OCI-LY7 (cell line): ENCODE measurements around the gene CHRNG. TPM values are rescaled to one million over a fixed set of nuclear protein-coding genes. Genes with fewer than 3 reads are reported as not detected.

ENCODE experiments used
- BruUV-seq: library from RNA; stranded (reverse); fragments of 400-500 nt; replicated peaks from 2 replicates; lab custom pipeline; 2021; lab: Mats Ljungman, UMichigan
- CTCF ChIA-PET: fragments of 300-600 bp; sonication (Branson Sonifier 250); formaldehyde crosslinking; loops from one replicate; lab custom pipeline; 2022; ENCODE audit warnings: antibody characterized with exemption; ENCODE audit not compliant: unreplicated experiment; lab: Charles Lee
- POLR2A ChIA-PET: fragments of 300-600 bp; sonication (Branson Sonifier 250); formaldehyde crosslinking; loops from one replicate; lab custom pipeline; 2022; ENCODE audit warnings: antibody characterized with exemption; lab: Charles Lee
- DNase-seq: peaks from one replicate; pipeline ENCODE4 v3.0.0-alpha.2; 2015; ENCODE audit warnings: low spot score
- H2AFZ ChIP-seq: fragments of 200-600 bp; sonication (generic), shearing (Covaris generic); 2 replicates; pipeline ENCODE4 v1.6.1; 2014; ENCODE audit warnings: mild to moderate bottlenecking, antibody characterized with exemption, low read length, moderate library complexity
- H3K27ac ChIP-seq: fragments of 200-600 bp; sonication (generic); 2 replicates; pipeline ENCODE4 v1.5.1; 2014; ENCODE audit warnings: mixed run types, low read depth, mild to moderate bottlenecking, moderate library complexity, low read length, inconsistent platforms; ENCODE audit not compliant: poor library complexity, severe bottlenecking
- H3K36me3 ChIP-seq: fragments of 200-600 bp; sonication (generic); 2 replicates; pipeline ENCODE4 v1.6.1; 2014; ENCODE audit warnings: mild to moderate bottlenecking, antibody characterized with exemption, low read length, moderate library complexity, mixed read lengths; ENCODE audit not compliant: insufficient read depth
- H3K4me1 ChIP-seq: fragments of 200-600 bp; sonication (generic); 2 replicates; pipeline ENCODE4 v1.5.1; 2014; ENCODE audit warnings: mild to moderate bottlenecking, low read length; ENCODE audit not compliant: insufficient read depth, poor library complexity, severe bottlenecking
- H3K4me2 ChIP-seq: fragments of 200-600 bp; sonication (generic); 2 replicates; pipeline ENCODE4 v1.6.1; 2014; ENCODE audit warnings: mild to moderate bottlenecking, low read length
- H3K4me3 ChIP-seq: fragments of 200-600 bp; sonication (generic); 2 replicates; pipeline ENCODE4 v1.5.1; 2014; ENCODE audit warnings: mild to moderate bottlenecking, low read depth, low read length; ENCODE audit not compliant: poor library complexity, severe bottlenecking
- H3K79me2 ChIP-seq: fragments of 200-600 bp; sonication (generic); 2 replicates; pipeline ENCODE4 v1.6.1; 2016; ENCODE audit warnings: low read depth, mild to moderate bottlenecking, low read length, moderate library complexity, mixed read lengths; ENCODE audit not compliant: insufficient read depth
- H3K9me2 ChIP-seq: fragments of 200-600 bp; sonication (generic); 2 replicates; pipeline ENCODE4 v1.6.1; 2016; ENCODE audit warnings: mild to moderate bottlenecking, low read length, mixed read lengths; ENCODE audit not compliant: insufficient read depth
- H3K9me3 ChIP-seq: fragments of 200-600 bp; sonication (generic); 2 replicates; pipeline ENCODE4 v1.6.1; 2014; ENCODE audit warnings: mild to moderate bottlenecking, mixed run types, low read length, mixed read lengths
- H4K20me1 ChIP-seq: fragments of 200-600 bp; sonication (generic); 2 replicates; pipeline ENCODE4 v1.6.1; 2014; ENCODE audit warnings: mild to moderate bottlenecking, antibody characterized with exemption, low read length, moderate library complexity, mixed read lengths; ENCODE audit not compliant: insufficient read depth
- CTCF ChIP-seq: fragments of 200-600 bp; sonication (generic); conservative IDR thresholded peaks from 2 replicates; pipeline ENCODE4 v1.5.1; 2014; ENCODE audit warnings: mild to moderate bottlenecking, antibody characterized with exemption, low read length, moderate library complexity, mixed read lengths
- EZH2phosphoT487 ChIP-seq: fragments of 200-600 bp; sonication (generic); IDR thresholded peaks from 2 replicates; pipeline ENCODE4 v1.6.1; 2018; ENCODE audit warnings: low read depth, borderline replicate concordance, mild to moderate bottlenecking, mixed run types, antibody characterized with exemption, low read length, moderate library complexity, mixed read lengths
- intact Hi-C: fragments of 100-400 bp; cut with micrococcal nuclease; formaldehyde crosslinking; loops from one replicate; pipeline ENCODE4 v1.10.0; 2022; ENCODE audit not compliant: unreplicated experiment
- total RNA-seq, 2 experiments: library from RNA; depleted of rRNA in 1 of 2; stranded (reverse); fragments of >200 nt in 1 of 2; shearing (Covaris generic) in 1 of 2; gene quantifications; 2 replicates each; pipeline ENCODE4 v1.2.3, GENCODE V29; 2014 to 2022

Gene CHRNG
- total RNA-seq, 2 experiments from 2014 or later = not detected

DNA sequence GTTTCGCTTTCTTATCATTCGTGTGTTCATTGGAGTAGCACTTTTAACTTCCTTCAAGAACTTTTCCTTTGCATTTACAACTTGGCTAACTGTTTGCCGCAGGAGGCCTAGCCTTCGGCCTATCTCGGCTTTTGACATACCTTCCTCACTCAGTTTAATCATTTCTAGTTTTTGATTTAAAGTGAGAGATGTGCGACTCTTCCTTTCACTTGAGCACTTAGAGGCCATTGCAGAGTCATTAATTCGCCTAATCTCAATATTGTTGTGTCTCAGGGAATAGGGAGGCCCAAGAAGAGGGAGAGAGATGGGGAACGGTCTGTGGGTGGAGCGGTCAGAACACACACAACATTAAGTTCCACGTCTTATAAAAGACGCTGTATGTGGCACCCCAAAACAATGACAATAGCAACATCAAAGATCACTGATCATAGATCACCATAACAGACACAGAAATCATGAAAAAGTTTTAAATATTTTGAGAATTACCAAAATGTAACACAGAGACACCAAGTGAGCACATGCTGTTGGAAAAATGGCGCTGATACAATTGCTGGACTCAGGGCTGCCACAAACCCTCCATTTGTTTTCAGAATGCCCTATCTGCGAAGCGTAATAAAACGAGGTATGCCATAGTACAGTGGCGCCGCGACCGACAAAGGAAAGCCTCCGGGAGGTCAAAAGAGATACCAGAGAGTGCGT lies 10.3 kb downstream of the CHRNG start:
- Histone ChIP-seq H3K9me2 (no peaks in the 10 kb centered on the region), H3K4me3 (peak overlapping the region; percentile 93), H3K9me3 (peaks cover 5% of the 10 kb centered on the region; the same call in 1 of the 2 replicates), H3K36me3 (peaks cover 57% of the 10 kb centered on the region), H2AFZ (peak overlapping the region; percentile 87), H3K27ac (peak overlapping the region; percentile 84), H3K79me2 (peaks cover 61% of the 10 kb centered on the region), H3K4me1 (peaks cover 19% of the 10 kb centered on the region), H3K4me2 (peak overlapping the region; percentile 94), H4K20me1 (peaks cover 7% of the 10 kb centered on the region; the same call in 1 of the 2 replicates)
- no peak for TF ChIP-seq CTCF
- no peak for TF ChIP-seq EZH2phosphoT487
- DNase-seq = no peak
- CTCF ChIA-PET = no interaction called here
- POLR2A ChIA-PET = interaction anchor here (0.7 kb wide), 1 partner anchor 972 kb away, joined by 3 read pairs; no protein-coding TSS in a partner anchor
- BruUV-seq = no TSS peak
- intact Hi-C loops = loop anchor here (5.0 kb wide), 1 partner anchor 588 kb away; the partner anchor contains the start of gene DIS3L2

- CTCF ChIA-PET = interaction anchor here (0.6 kb wide), 1 partner anchor 1498 kb away, joined by 3 read pairs; no protein-coding TSS in a partner anchor
- Histone ChIP-seq H3K27ac (peak within 1 kb of the TSS; percentile 84), H3K4me2 (peak within 1 kb of the TSS; percentile 94), H4K20me1 (peaks cover 7% of the 10 kb centered on the region; the same call in 1 of the 2 replicates), H3K9me3 (peaks cover 5% of the 10 kb centered on the region; the same call in 1 of the 2 replicates), H3K4me1 (peaks cover 19% of the 10 kb centered on the region), H3K9me2 (no peaks in the 10 kb centered on the region), H3K36me3 (peaks cover 59% of the 10 kb centered on the region), H3K4me3 (peak within 1 kb of the TSS; percentile 93), H3K79me2 (peaks cover 61% of the 10 kb centered on the region), H2AFZ (peak within 1 kb of the TSS; percentile 87)
- peak; percentile 54; the same call in 1 of the 2 replicates for TF ChIP-seq CTCF
- TF ChIP-seq EZH2phosphoT487 = no peak
- POLR2A ChIA-PET = interaction anchor here (0.6 kb wide), 1 partner anchor 842 kb away, joined by 3 read pairs; the partner anchor contains the start of gene PTMA
- DNase-seq = peak; percentile 96
- intact Hi-C loops = loop anchor here (5.0 kb wide), 1 partner anchor 588 kb away; the partner anchor contains the start of gene DIS3L2
- no TSS peak for BruUV-seq
Measured at GRCh38 chr2:232550354-232551249, 11.1 kb downstream of the CHRNG start, which contains the start of the genes EIF4E2 and TIGD1. Gene EIF4E2, plus strand, starts transcription at chr2:232550689. Its CDS starts 36 bp downstream, at chr2:232550725. Gene TIGD1, minus strand, starts transcription at chr2:232550557. Its CDS starts 675 bp downstream, at chr2:232549882.
